Fibroblast of mammary gland (primary cell): ENCODE measurements around the gene DCUN1D3.
"Not testable (repeated sequence)": the region's sequence is repeated elsewhere in the genome, so short reads cannot be mapped to it uniquely, and the experiment has no call there.

ENCODE experiments used
- DNase-seq: peaks from one replicate; pipeline ENCODE4 v3.0.0-alpha.2; 2010; ENCODE audit warnings: low read depth
- H3K4me3 ChIP-seq: 2 replicates; pipeline ENCODE4 v1.5.1; 2011; ENCODE audit warnings: low read depth, mild to moderate bottlenecking, low read length, moderate library complexity; ENCODE audit not compliant: control insufficient read depth
- TF ChIP-seq, protein P1 (sequence below): conservative IDR thresholded peaks from 2 replicates; pipeline ENCODE4 v1.5.1; 2011; ENCODE audit warnings: low read depth, low read length, inconsistent platforms; ENCODE audit not compliant: control insufficient read depth, insufficient read depth

DCUN1D3 gene

GRCh38 chr16:20818929-20819585 lies 81.1 kb downstream of the DCUN1D3 start:
- TF ChIP-seq, protein P1, sequence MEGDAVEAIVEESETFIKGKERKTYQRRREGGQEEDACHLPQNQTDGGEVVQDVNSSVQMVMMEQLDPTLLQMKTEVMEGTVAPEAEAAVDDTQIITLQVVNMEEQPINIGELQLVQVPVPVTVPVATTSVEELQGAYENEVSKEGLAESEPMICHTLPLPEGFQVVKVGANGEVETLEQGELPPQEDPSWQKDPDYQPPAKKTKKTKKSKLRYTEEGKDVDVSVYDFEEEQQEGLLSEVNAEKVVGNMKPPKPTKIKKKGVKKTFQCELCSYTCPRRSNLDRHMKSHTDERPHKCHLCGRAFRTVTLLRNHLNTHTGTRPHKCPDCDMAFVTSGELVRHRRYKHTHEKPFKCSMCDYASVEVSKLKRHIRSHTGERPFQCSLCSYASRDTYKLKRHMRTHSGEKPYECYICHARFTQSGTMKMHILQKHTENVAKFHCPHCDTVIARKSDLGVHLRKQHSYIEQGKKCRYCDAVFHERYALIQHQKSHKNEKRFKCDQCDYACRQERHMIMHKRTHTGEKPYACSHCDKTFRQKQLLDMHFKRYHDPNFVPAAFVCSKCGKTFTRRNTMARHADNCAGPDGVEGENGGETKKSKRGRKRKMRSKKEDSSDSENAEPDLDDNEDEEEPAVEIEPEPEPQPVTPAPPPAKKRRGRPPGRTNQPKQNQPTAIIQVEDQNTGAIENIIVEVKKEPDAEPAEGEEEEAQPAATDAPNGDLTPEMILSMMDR = no peak
- no peak overlapping the region for H3K4me3 ChIP-seq
- no peak for DNase-seq

- no peak overlapping the region for H3K4me3 ChIP-seq
- TF ChIP-seq, protein P1 = no peak
- no peak for DNase-seq
Measured at GRCh38 chr16:20814784-20815183, 85.4 kb downstream of the DCUN1D3 start.

- no peak overlapping the region for H3K4me3 ChIP-seq
- TF ChIP-seq, protein P1 = no peak
- DNase-seq = no peak
Measured at GRCh38 chr16:20812510-20812909, 87.6 kb downstream of the DCUN1D3 start.

DNA sequence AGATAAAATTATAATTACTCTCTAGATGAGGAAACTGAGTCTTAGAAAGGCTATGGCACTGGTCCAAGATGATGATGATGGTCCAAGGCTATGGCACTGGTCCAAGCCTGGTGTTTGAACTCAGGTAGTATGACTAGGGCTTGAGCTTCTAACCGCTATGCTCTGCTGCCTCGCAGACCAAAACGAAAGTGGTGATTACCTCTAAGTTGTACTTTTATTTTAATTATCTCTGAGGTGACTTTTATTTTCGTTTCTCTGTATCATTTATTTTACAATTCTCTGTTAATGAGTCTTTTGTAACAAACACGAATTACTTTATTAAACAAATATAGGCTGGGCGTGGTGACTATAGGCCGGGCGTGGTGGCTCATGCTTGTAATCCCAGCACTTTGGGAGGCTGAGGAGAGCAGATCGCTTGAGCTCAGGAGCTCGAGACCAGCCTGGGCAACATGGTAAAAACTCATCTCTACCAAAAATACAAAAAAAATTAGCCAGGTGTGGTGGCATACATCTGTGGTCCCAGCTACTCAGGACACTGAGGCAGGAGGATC lies 88.2 kb downstream of the DCUN1D3 start:
- DNase-seq = no peak
- TF ChIP-seq, protein P1 = no peak

DNA sequence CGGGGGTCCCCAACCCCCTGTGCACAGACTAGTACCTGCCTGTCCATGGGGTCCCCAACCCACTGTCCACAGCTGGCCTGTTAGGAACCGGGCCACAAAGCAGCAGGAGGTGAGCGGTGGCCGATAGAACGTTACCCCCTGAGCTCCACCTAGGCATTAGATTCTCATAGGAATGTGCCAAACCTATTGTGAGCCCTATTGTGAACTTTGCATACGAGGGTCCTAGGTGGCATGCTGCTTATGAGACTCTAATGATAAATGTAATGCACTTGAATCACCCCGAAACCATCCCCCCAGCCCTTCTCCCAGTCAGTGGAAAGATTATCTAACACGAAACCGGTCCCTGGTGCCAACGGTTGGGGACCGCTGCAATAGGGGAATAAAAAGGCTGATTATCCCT lies 92.3 kb downstream of the DCUN1D3 start:
- no peak for DNase-seq
- TF ChIP-seq, protein P1 = no peak
- peak overlapping the region; percentile 91 for H3K4me3 ChIP-seq

More for the DNA sequence above, 88.2 kb downstream of the DCUN1D3 start:
- no peak overlapping the region for H3K4me3 ChIP-seq

DNA sequence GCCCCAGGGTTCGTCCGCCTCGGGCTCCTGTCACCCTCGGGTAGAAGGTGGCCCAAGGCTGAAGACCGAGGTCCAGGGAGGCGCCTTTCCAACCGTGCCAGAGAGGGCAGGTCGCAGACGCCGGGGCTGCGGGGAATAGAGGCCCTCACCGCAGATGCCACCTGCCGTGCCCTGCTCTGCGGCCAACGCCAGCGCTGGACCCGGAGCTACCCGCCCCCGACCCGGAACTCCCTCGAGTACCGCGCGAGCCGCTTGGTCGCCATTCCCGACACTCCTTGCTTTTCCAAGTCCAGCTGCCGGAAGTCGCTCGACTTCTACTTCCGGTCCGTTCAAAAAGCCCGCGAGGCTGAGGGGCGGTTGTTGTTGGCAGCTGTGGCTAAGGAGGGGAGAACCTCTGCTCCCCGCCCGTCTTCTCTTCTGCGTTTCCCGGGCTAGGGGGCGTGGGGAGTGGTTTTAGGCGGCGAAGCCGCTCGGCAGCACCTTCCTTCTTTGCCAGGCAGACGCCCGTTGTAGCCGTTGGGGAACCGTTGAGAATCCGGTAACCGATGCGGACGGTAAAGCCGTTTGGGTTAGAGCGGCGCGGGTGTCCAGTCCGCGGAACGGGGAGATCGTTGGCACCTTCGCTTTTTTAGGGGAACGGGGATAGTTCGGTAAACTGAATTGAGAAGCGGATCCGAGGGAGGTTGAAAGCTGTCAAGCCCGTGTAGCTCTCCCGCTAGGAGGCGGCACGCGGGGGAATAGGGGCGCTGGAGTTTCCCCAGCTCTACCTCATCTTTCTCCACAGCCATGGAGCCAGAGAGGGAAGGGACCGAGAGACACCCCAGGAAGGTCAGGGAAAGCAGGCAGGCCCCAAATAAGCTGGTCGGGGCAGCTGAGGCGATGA lies 93.7 kb downstream of the DCUN1D3 start, which contains the start of the genes ERI2 and REXO5:
ERI2 (minus strand) TSS at position 305 of the 883 bp plus-strand sequence; CDS start at position 263, 42 bp downstream.
REXO5 (plus strand) TSS at position 360 of the 883 bp plus-strand sequence; CDS start at position 787, 427 bp downstream.
- peak within 1 kb of the TSS; percentile 91 for H3K4me3 ChIP-seq
- TF ChIP-seq, protein P1 = peak; percentile 50
- peak; percentile 94 for DNase-seq

- peak overlapping the region; percentile 91 for H3K4me3 ChIP-seq
- DNase-seq = not testable (repeated sequence)
Measured at GRCh38 chr16:20805684-20806167, 94.4 kb downstream of the DCUN1D3 start.
